H9 (cell line): ENCODE measurements around the gene SENP7. TPM values are rescaled to one million over a fixed set of nuclear protein-coding genes. Genes with fewer than 3 reads are reported as not detected.
A peak's percentile ranks its signal among the peaks of the same experiment; 100 is the strongest.

Experiments used
- DNase-seq: peaks from one replicate; pipeline ENCODE4 v3.0.0-alpha.2; 2017
- H2AFZ ChIP-seq: one replicate; pipeline ENCODE4 v1.6.1; 2013; ENCODE audit warnings: mild to moderate bottlenecking, low read length, control low read depth, moderate library complexity
- H2AK5ac ChIP-seq: 2 replicates; pipeline ENCODE4 v1.6.1; 2013; ENCODE audit warnings: low read length, control low read depth, mixed read lengths; ENCODE audit not compliant: insufficient read length
- H2BK120ac ChIP-seq: one replicate; pipeline ENCODE4 v1.6.1; 2013; ENCODE audit warnings: low read depth, mild to moderate bottlenecking, low read length, control low read depth, inconsistent platforms; ENCODE audit not compliant: poor library complexity, severe bottlenecking
- H2BK12ac ChIP-seq: 2 replicates; pipeline ENCODE4 v1.6.1; 2013; ENCODE audit warnings: low read length, control low read depth, mixed read lengths, low read depth; ENCODE audit not compliant: insufficient read length
- H2BK15ac ChIP-seq: 2 replicates; pipeline ENCODE4 v1.6.1; 2013; ENCODE audit warnings: low read depth, low read length, control low read depth
- H2BK20ac ChIP-seq: one replicate; pipeline ENCODE4 v1.6.1; 2013; ENCODE audit warnings: low read depth, mild to moderate bottlenecking, low read length, control low read depth, inconsistent platforms; ENCODE audit not compliant: poor library complexity, severe bottlenecking
- H2BK5ac ChIP-seq: 2 replicates; pipeline ENCODE4 v1.6.1; 2013; ENCODE audit warnings: low read length, control low read depth, mixed read lengths; ENCODE audit not compliant: insufficient read length
- H3K14ac ChIP-seq: 2 replicates; pipeline ENCODE4 v1.6.1; 2013; ENCODE audit warnings: low read length, control low read depth; ENCODE audit not compliant: insufficient read depth
- H3K18ac ChIP-seq: 2 replicates; pipeline ENCODE4 v1.6.1; 2013; ENCODE audit warnings: low read depth, mild to moderate bottlenecking, mixed read lengths, low read length, control low read depth; ENCODE audit not compliant: insufficient read length
- H3K23ac ChIP-seq: 2 replicates; pipeline ENCODE4 v1.6.1; 2013; ENCODE audit warnings: low read length, control low read depth, mixed read lengths, low read depth; ENCODE audit not compliant: insufficient read length
- H3K23me2 ChIP-seq: 2 replicates; pipeline ENCODE4 v1.6.1; 2013; ENCODE audit warnings: low read depth, mild to moderate bottlenecking, mixed read lengths, low read length, control low read depth; ENCODE audit not compliant: insufficient read length, poor library complexity, severe bottlenecking
- H3K27ac ChIP-seq: 2 replicates; pipeline ENCODE4 v1.5.1; 2013; ENCODE audit warnings: low read length, control low read depth, mixed read lengths, low read depth; ENCODE audit not compliant: insufficient read length
- H3K27me3 ChIP-seq: 2 replicates; pipeline ENCODE4 v1.6.1; 2013; ENCODE audit warnings: low read length, control low read depth, inconsistent platforms; ENCODE audit not compliant: insufficient read depth
- H3K4ac ChIP-seq: 2 replicates; pipeline ENCODE4 v1.6.1; 2013; ENCODE audit warnings: low read depth, mild to moderate bottlenecking, control low read depth, inconsistent platforms, low read length, moderate library complexity
- H3K4me1 ChIP-seq: 2 replicates; pipeline ENCODE4 v1.6.1; 2013; ENCODE audit warnings: low read length, control low read depth, inconsistent platforms; ENCODE audit not compliant: insufficient read depth
- H3K4me2 ChIP-seq: 2 replicates; pipeline ENCODE4 v1.6.1; 2013; ENCODE audit warnings: low read length, control low read depth, mixed read lengths; ENCODE audit not compliant: insufficient read length, insufficient read depth
- H3K56ac ChIP-seq: 2 replicates; pipeline ENCODE4 v1.6.1; 2013; ENCODE audit warnings: low read depth, mild to moderate bottlenecking, mixed read lengths, low read length, control low read depth; ENCODE audit not compliant: insufficient read length
- H3K79me1 ChIP-seq: 2 replicates; pipeline ENCODE4 v1.6.1; 2013; ENCODE audit warnings: low read depth, mild to moderate bottlenecking, moderate library complexity, low read length, control low read depth, inconsistent platforms; ENCODE audit not compliant: insufficient read depth, poor library complexity, severe bottlenecking
- H3K79me2 ChIP-seq: 2 replicates; pipeline ENCODE4 v1.6.1; 2013; ENCODE audit warnings: low read length, control low read depth, inconsistent platforms; ENCODE audit not compliant: insufficient read depth
- H3K9ac ChIP-seq: 2 replicates; pipeline ENCODE4 v1.6.1; 2013; ENCODE audit warnings: low read length, control low read depth, mixed read lengths; ENCODE audit not compliant: insufficient read length; ENCODE audit errors: extremely low read depth
- H3K9me3 ChIP-seq: one replicate; pipeline ENCODE4 v1.6.1; 2013; ENCODE audit warnings: low read depth, low read length, inconsistent platforms; ENCODE audit not compliant: control insufficient read depth
- H3T11ph ChIP-seq: one replicate; pipeline ENCODE4 v1.6.1; 2013; ENCODE audit warnings: mild to moderate bottlenecking, low read length, control low read depth, inconsistent platforms
- H4K20me1 ChIP-seq: one replicate; pipeline ENCODE4 v1.6.1; 2013; ENCODE audit not compliant: control insufficient read depth, insufficient read length, insufficient read depth
- H4K5ac ChIP-seq: 2 replicates; pipeline ENCODE4 v1.6.1; 2013; ENCODE audit warnings: low read depth, mild to moderate bottlenecking, mixed read lengths, low read length, control low read depth; ENCODE audit not compliant: insufficient read length
- H4K8ac ChIP-seq: replicated peaks from 2 replicates; pipeline ENCODE4 v1.6.1; 2013; ENCODE audit warnings: low read length, control low read depth, mixed read lengths, low read depth; ENCODE audit not compliant: insufficient read length
- H4K91ac ChIP-seq: 2 replicates; pipeline ENCODE4 v1.6.1; 2013; ENCODE audit warnings: low read depth, mild to moderate bottlenecking, moderate library complexity, mixed read lengths, low read length, control low read depth; ENCODE audit not compliant: insufficient read length
- H3K27ac Mint-ChIP-seq, 3 experiments: 2 replicates in 2 of 3; 3 replicates in 1 of 3; pipeline ENCODE4 v1.8.0; 2020 to 2021; ENCODE audit warnings: mixed read lengths in 3 of 3, mild to moderate bottlenecking in 1 of 3, moderate library complexity in 1 of 3
- H3K27me3 Mint-ChIP-seq: 2 replicates; pipeline ENCODE4 v1.8.0; 2021; ENCODE audit warnings: low read depth, mild to moderate bottlenecking, moderate library complexity, mixed read lengths
- H3K36me3 Mint-ChIP-seq, 3 experiments: 2 replicates in 2 of 3; 3 replicates in 1 of 3; pipeline ENCODE4 v1.8.0; 2020 to 2021; ENCODE audit warnings: low read depth in 3 of 3, mixed read lengths in 3 of 3; ENCODE audit not compliant: insufficient read depth in 1 of 3
- H3K4me1 Mint-ChIP-seq, 2 experiments: 2 replicates each; pipeline ENCODE4 v1.8.0; 2020; ENCODE audit warnings: mixed read lengths in 2 of 2
- H3K4me3 Mint-ChIP-seq, 2 experiments: 2 replicates in 1 of 2; 3 replicates in 1 of 2; pipeline ENCODE4 v1.8.0; 2020 to 2021; ENCODE audit warnings: mild to moderate bottlenecking in 2 of 2, mixed read lengths in 2 of 2, moderate library complexity in 1 of 2
- H3K9me3 Mint-ChIP-seq, 2 experiments: 2 replicates in 1 of 2; 3 replicates in 1 of 2; pipeline ENCODE4 v1.8.0; 2020; ENCODE audit warnings: mild to moderate bottlenecking in 2 of 2, mixed read lengths in 2 of 2, moderate library complexity in 1 of 2
- WGBS: extraction: QIAGEN DNeasy Blood & Tissue Kit; methylation state at CpG from one replicate; pipeline ENCODE4 v1.1.7; 2013; ENCODE audit warnings: missing lambda C conversion rate, low lambda C conversion rate, mixed read lengths; ENCODE audit not compliant: insufficient read length; ENCODE audit errors: extremely low coverage; 5-methylcytosine and 5-hydroxymethylcytosine counted together
- total RNA-seq: library from RNA; stranded (reverse); gene quantifications from 2 replicates; pipeline ENCODE4 v1.2.1, GENCODE V29; 2021
- TF ChIP-seq, protein P1 (sequence below): fragments of 200-600 bp; sonication (generic); conservative IDR thresholded peaks from 3 replicates; pipeline ENCODE4 v1.8.0; 2021; ENCODE audit warnings: antibody characterized with exemption, mild to moderate bottlenecking

Gene SENP7
- total RNA-seq, 1 experiment from 2014 or later: 8.4 TPM

- Histone ChIP-seq H3K4ac (no peak overlapping the region), H3K79me2 (no peaks in the 10 kb centered on the region; the same call in 1 of the 2 replicates), H4K20me1 (no peaks in the 10 kb centered on the region), H3K4me1 (no peaks in the 10 kb centered on the region), H4K91ac (no peak overlapping the region), H3K9ac (peak overlapping the region; percentile 33), H3T11ph (no peak overlapping the region), H2BK120ac (no peak overlapping the region), H3K23me2 (peaks cover 4% of the 10 kb centered on the region), H3K4me2 (peak overlapping the region; percentile 56), H3K56ac (no peak overlapping the region), H2BK5ac (no peak overlapping the region), H2BK20ac (no peak overlapping the region), H3K18ac (peak overlapping the region; percentile 77), H2BK15ac (no peak overlapping the region), H3K27ac (no peak overlapping the region), H3K27me3 (no peaks in the 10 kb centered on the region), H3K79me1 (peaks cover 3% of the 10 kb centered on the region), H2BK12ac (no peak overlapping the region), H2AFZ (no peak overlapping the region), H2AK5ac (no peak overlapping the region), H4K8ac (no peak overlapping the region), H4K5ac (peak overlapping the region; percentile 9), H3K9me3 (no peaks in the 10 kb centered on the region), H3K14ac (peak overlapping the region; percentile 84; the same call in 1 of the 2 replicates), H3K23ac (no peak overlapping the region)
- Mint-ChIP-seq H3K27me3 (no peaks in the 10 kb centered on the region; the same call in 1 of the 2 replicates), H3K4me3 (peak overlapping the region; percentile 72 to 73), H3K4me1 (peaks cover 15 to 17% of the 10 kb centered on the region in 2 experiments), H3K9me3 (peaks cover 15% of the 10 kb centered on the region in 2 experiments), H3K27ac (peak overlapping the region; percentile 78 to 96 (median 95)), H3K36me3 (peaks cover 7 to 20% (median 8%) of the 10 kb centered on the region in 3 experiments)
- peak; percentile 64 for DNase-seq
- TF ChIP-seq, protein P1, sequence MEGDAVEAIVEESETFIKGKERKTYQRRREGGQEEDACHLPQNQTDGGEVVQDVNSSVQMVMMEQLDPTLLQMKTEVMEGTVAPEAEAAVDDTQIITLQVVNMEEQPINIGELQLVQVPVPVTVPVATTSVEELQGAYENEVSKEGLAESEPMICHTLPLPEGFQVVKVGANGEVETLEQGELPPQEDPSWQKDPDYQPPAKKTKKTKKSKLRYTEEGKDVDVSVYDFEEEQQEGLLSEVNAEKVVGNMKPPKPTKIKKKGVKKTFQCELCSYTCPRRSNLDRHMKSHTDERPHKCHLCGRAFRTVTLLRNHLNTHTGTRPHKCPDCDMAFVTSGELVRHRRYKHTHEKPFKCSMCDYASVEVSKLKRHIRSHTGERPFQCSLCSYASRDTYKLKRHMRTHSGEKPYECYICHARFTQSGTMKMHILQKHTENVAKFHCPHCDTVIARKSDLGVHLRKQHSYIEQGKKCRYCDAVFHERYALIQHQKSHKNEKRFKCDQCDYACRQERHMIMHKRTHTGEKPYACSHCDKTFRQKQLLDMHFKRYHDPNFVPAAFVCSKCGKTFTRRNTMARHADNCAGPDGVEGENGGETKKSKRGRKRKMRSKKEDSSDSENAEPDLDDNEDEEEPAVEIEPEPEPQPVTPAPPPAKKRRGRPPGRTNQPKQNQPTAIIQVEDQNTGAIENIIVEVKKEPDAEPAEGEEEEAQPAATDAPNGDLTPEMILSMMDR: no peak
- no CpG with 5 or more reads among the region's 17 CpGs for WGBS
Observed at GRCh38 chr3:101466465-101467309, 46.3 kb downstream of the SENP7 start.
